ENCODE data around the gene DGKG. TPM values are rescaled to one million over a fixed set of nuclear protein-coding genes. Genes with fewer than 3 reads are reported as not detected.

Gene DGKG
- total RNA-seq, 1 donor from 2014 or later: 3.9 TPM

GRCh38 chr3:186251948-186252619 is 110.0 kb downstream of the DGKG start:
- peaks cover 59% of the 10 kb centered on the region for H3K4me1 Mint-ChIP-seq
- no peak overlapping the region for H3K27ac Mint-ChIP-seq
- ChIA-PET POLR2A (no interaction called here), CTCF (interaction anchor here (2.3 to 14.5 kb wide), 2 partner anchors 10 to 286 kb away, joined by 6 to 346 read pairs; no protein-coding TSS in a partner anchor)
- no peaks in the 10 kb centered on the region for H3K9me3 Mint-ChIP-seq
- ATAC-seq (ENCODE audit: low read depth): no peak
- H3K27me3 Mint-ChIP-seq: no peaks in the 10 kb centered on the region
- intact Hi-C loops (cut with micrococcal nuclease): loop anchor here (10.0 kb wide), 2 partner anchors 533 to 573 kb away; partner anchors contain the start of gene EIF4A2
- no peak overlapping the region for H3K4me3 Mint-ChIP-seq
- no peak for DNase-seq
- H3K36me3 Mint-ChIP-seq (ENCODE audit: low read depth): peaks cover 1% of the 10 kb centered on the region
- TF ChIP-seq CTCF (IDR thresholded peaks at IDR 0.05): no peak

GRCh38 chr3:186248850-186249249 is 113.2 kb downstream of the DGKG start:
- Mint-ChIP-seq H3K27me3 (no peaks in the 10 kb centered on the region), H3K36me3 (ENCODE audit: low read depth) (no peaks in the 10 kb centered on the region), H3K27ac (no peak overlapping the region), H3K9me3 (no peaks in the 10 kb centered on the region), H3K4me3 (no peak overlapping the region), H3K4me1 (peaks cover 27% of the 10 kb centered on the region)
- CTCF ChIA-PET: interaction anchor here (1.1 to 1.4 kb wide), 2 partner anchors 11 to 292 kb away, joined by 3 to 4 read pairs; no protein-coding TSS in a partner anchor
- intact Hi-C loops (cut with micrococcal nuclease): no loop called here
- POLR2A ChIA-PET: no interaction called here
- DNase-seq: no peak
- no peak for TF ChIP-seq CTCF (IDR thresholded peaks at IDR 0.05)
- no peak for ATAC-seq (ENCODE audit: low read depth)

GRCh38 chr3:186247821-186248814 is 113.9 kb downstream of the DGKG start:
- ChIA-PET CTCF (interaction anchor here (0.7 to 1.4 kb wide), 2 partner anchors 269 to 293 kb away, joined by 3 to 4 read pairs; no protein-coding TSS in a partner anchor), POLR2A (interaction anchor here (0.6 kb wide), 1 partner anchor 293 kb away, joined by 3 read pairs; no protein-coding TSS in a partner anchor)
- Mint-ChIP-seq H3K27ac (no peak overlapping the region), H3K36me3 (ENCODE audit: low read depth) (no peaks in the 10 kb centered on the region), H3K4me3 (no peak overlapping the region), H3K9me3 (no peaks in the 10 kb centered on the region), H3K27me3 (no peaks in the 10 kb centered on the region), H3K4me1 (peaks cover 20% of the 10 kb centered on the region)
- DNase-seq (no peak), ATAC-seq (ENCODE audit: low read depth) (no peak)
- no peak for TF ChIP-seq CTCF (IDR thresholded peaks at IDR 0.05)
- intact Hi-C loops (cut with micrococcal nuclease): no loop called here

GRCh38 chr3:186246941-186247340 is 115.1 kb downstream of the DGKG start:
- TF ChIP-seq CTCF (IDR thresholded peaks at IDR 0.05): no peak
- Mint-ChIP-seq H3K27ac (no peak overlapping the region), H3K9me3 (no peaks in the 10 kb centered on the region), H3K36me3 (ENCODE audit: low read depth) (no peaks in the 10 kb centered on the region), H3K4me1 (peaks cover 20% of the 10 kb centered on the region), H3K4me3 (no peak overlapping the region), H3K27me3 (no peaks in the 10 kb centered on the region)
- intact Hi-C loops (cut with micrococcal nuclease): no loop called here
- CTCF ChIA-PET: interaction anchor here (0.5 to 1.4 kb wide), 2 partner anchors 264 to 368 kb away, joined by 4 to 5 read pairs; no protein-coding TSS in a partner anchor
- ATAC-seq (ENCODE audit: low read depth): no peak
- POLR2A ChIA-PET: interaction anchor here (0.6 kb wide), 1 partner anchor 292 kb away, joined by 3 read pairs; no protein-coding TSS in a partner anchor
- no peak for DNase-seq

Measured in activated B cell treated with CpG ODN at 0.5 μM for 24 hours (primary cell).